Activated CD4-positive, alpha-beta T cell treated with anti-CD3 and anti-CD28 coated beads, Interleukin-2, Interleukin-6, amounts not matched to agents 100 ng/mL and 50 ng/mL, durations not matched to agents 16 hours and 8 hours (primary cell): Measurements from ENCODE around the gene KLHL20.
"Not testable (repeated sequence)": the region's sequence is repeated elsewhere in the genome, so short reads cannot be mapped to it uniquely, and the experiment has no call there.

Source experiments
- DNase-seq: peaks from one replicate; pipeline ENCODE4 v3.0.0-alpha.2; 2020

The KLHL20 gene

DNA sequence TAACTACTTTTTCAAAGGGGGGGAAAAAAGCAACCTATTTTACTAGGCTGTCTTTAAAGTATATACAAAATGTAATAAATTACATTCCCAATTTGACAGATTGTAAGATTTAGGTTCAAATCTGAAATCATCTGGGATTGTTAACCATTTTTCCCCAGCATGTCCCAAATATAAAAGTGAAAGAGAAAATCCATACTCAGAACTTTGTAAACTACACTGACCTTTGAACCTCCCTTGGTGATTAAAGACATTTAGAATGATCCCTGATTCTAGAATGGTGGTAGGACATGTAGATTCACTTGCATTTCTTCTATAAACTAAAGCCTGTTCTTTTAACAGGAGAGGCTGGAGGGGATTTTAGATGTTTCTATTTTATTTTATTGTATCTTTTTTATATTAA, 39.0 kb downstream of the KLHL20 start:
- no peak for DNase-seq

DNA sequence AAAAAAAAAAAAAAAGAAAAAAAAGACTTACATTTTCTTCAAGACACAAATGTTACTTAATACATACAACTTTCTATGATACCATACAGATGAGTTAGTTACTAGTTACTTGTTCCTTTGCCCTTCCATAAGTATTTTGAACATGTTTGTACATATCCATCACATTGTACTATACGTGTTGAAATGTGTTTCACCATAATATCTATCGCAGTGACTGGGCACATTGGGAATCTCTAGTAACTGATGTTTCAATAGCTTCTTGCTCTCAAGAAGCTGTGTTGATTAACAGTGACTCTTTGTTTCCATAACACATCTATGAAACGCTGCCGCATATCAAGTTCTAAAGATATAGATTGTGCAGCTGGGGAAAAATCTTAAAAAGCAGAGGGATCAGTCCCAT, 42.9 kb downstream of the KLHL20 start:
- DNase-seq = no peak

DNA sequence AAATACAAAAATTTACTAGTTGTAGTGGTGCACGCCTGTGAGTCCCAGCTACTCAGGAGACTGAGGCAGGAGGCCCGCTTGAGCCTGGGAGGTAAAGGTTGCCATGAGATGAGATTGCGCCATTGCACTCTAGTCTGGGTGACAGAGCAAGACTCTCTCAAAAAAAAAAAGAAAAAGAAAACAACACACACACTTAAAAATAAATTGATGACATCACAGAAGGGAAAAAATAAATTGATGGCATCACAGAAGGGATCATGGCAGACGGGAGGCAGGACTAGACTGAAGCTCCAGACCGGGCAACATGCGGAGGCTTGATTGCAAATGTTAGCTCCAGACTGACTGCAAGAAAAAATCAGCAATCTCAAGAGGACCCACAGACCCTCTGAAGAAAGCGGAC, 43.3 kb downstream of the KLHL20 start:
- DNase-seq = no peak

DNA sequence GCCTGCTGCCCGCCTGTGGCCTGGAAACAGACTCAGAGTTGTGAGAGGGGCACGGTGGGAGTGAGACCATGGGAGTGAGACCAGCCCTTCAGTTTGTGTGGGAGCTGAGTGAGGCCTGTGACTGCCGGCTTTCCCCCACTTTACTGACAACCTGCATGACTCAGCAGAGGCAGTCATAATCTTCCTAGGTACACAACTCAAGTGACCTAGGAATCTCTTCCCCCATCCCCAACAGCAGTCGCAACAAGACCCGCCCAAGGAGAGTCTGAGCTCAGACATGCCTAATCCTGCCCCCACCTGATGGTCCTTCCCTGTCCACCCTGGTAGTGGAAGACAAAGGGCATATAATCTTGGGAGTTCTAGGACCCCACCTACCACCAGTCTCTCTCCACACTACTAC, 44.2 kb downstream of the KLHL20 start:
- no peak for DNase-seq

DNA sequence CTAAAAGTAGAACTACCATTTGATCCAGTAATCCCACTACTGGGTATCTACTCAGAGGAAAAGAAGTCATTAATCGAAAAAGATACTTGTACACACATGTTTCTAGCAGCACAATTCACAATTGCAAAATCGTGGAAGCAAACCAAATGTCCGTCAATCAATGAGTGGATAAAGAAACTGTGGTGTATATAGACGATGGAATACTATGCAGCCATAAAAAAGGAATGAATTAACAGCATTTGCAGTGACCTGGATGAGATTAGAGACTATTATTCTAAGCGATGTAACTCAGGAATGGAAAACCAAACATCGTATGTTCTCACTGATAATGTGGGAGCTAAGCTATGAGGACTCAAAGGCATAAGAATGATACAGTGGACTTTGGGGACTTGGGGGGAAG, 49.5 kb downstream of the KLHL20 start:
- not testable (repeated sequence) for DNase-seq

DNA sequence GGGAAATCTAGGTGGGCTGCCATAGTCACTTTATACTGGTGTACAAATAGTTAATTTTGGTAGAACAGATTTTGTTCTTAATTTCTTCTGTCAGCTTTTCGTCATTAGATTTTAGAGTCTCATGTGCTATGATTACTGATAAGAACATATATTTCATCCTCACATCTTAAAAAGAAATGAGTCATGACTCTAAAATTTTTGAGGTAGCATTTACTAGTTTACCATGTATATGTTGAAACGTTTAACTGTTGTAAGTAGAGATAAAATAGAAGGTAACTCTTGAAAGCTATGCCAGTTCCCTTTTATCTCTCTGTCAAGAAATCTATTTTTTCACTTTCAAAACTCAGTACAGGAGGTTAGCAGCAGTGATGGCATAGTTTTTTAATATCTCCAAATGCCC, 53.4 kb downstream of the KLHL20 start:
- no peak for DNase-seq

DNA sequence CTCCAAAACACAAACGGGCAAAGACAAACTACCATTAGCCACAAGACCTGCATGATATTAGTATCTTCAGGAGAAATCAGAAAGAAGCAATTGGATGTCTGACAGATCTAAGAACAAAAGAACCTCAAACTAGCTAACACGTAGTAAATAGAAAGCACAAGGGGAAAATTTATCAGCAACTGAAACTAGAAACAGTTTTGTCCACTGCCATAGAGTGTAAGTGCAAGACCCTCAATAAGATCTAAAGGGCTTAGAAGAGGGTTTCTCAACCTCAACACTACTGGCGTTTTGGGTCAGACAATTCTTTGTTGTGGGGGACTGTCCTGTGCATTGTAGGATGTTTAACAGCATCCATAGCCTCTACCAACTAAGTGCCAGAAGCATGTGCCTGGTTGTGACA, 54.0 kb downstream of the KLHL20 start:
- no peak for DNase-seq

DNA sequence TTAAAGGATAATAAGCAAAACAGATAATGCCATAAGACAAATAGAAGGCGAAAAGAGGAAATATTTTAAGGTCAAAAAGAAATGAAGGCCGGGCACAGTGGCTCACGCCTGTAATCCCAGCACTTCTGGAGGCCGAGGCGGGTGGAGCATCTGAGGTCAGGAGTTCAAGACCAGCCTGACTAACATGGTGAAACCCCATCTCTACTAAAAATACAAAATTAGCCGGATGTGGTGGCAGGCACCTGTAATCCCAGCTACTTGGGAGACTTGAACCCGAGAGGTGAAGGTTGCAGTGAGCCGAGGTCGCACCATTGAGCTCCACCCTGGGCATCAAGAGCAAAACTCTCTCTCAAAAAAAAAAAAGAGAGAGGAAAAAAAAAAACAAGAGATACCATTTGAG, 55.5 kb downstream of the KLHL20 start:
- not testable (repeated sequence) for DNase-seq

DNA sequence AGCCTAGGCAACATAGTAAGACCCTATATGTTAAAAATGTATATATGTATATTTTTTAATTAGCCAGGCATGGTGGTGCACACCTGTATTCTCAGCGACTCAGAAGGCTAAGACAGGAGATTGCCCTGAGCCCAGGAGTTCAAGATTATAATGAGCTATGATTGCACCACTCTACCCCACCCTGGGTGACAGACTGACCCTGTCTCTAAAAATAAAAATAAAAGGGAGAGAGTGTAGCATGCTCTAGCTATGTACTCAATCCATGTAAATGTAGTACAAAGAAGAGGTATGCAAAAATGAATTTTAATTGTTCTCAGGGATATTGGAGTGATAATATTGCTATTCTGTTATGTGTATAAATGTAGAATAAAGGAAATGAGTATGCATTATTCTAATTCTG, 56.8 kb downstream of the KLHL20 start:
- DNase-seq = no peak

DNA sequence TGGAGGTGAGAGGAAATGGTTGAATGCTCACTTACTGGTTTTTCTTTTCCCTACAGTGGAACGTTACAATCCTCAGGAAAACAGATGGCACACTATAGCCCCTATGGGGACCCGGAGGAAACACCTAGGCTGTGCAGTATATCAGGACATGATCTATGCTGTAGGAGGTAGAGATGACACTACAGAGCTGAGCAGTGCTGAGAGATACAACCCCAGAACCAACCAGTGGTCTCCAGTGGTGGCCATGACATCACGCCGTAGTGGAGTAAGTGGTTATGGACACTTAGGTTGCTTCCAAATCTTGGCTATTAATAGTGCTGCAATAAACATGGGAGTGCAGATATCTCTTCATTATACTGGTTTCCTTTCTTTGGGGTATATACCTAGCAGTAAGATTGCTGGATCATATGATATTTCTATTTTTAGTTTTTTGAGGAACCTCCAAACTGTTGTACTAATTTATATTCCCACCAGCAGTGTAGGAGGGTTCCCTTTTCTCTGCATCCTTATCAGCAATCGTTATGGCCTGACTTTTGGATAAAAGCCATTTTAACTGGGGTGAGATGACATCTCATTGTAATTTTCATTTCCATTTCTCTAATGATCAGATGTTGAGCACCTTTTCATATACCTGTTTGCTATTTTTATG, 60.9 kb downstream of the KLHL20 start:
- no peak for DNase-seq

DNA sequence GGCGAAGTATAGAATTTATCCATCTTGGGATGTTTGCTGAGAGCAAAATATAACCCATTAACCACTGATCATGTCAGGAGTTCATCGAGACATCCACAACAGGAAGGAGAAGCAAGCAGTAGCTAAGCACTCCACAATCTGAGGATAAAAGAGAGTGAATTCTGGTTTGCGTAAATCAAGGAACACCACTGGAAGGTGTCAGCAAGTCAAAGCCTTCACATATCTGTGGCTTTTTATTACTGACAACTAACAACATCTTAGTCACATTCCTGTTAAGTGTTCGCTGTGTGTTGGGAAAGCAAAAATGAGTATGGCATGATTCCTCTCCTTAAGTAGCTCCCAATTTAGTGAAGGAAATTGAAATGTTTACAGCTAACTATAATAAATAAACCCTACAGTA, 65.2 kb downstream of the KLHL20 start:
- no peak for DNase-seq

DNA sequence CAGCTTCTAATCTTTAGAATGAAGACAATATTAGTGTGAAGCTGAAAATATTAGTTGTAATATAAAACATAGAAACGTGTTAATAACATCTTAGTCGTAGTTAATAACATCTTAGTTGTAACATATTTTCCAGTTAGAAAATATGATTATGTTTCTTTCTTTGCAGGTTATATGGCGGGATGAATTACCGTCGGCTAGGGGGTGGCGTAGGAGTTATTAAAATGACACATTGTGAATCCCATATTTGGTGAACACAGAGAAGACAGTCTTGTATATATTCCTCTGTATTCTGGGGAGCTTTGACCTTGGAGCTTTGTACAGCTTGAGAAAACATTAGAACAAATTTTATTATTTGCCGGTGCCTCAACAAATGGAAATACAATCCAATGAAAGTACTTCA, 70.2 kb downstream of the KLHL20 start:
- no peak for DNase-seq

DNA sequence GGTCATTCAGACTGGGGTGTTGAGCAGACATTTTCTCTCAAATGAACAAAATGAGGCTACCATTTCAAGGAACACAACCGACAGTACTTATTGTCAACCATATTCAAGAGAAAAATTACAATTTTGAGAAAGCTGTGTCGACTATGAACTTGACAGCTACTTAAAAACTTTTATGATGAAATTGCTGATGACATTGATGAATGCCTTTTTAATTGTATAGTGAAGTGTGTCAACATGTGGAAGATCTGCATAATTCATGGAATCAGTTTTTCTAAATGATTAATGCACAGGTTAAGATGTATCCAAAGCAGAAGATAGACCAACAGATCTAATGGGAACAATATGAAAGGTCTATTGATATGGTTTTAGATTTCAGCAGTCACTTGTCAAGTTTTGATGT, 75.1 kb downstream of the KLHL20 start:
- no peak for DNase-seq

DNA sequence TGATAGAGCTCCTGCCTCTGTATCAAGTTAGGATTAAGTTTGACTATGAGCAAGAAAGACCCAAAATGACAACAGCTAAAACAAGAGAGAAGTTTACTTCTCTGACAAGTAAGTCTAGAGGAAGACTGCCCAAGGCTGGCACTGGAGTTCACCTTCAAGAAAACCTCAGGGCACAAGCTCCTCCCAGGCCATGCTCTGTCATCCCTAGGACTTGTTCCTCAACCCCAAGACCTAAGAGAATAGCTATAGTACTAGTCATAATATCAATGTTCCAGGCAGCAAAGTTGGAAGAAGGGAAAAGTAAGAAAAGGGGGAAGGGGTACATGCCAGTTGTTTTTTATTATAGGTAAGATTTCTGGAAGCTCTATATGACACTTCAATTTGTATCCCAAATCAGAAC, 83.3 kb downstream of the KLHL20 start:
- no peak for DNase-seq

DNA sequence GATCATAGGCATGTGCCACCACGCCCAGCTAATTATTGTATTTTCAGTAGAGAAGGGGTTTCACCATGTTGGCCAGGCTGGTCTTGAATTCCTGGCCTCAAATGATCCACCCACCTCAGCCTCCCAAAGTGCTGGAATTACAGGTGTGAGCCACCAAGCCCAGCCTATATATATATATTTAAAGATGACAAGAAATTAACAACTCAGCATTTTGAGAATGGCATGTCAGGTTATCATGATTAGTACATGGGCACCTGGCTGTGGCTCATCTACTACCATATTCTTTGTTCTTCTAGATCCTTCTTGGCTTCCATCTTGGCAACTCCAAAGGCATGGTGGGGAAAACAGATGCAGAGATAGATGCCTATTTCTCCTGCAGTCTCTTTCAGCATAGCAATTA, 85.2 kb downstream of the KLHL20 start:
- not testable (repeated sequence) for DNase-seq

DNA sequence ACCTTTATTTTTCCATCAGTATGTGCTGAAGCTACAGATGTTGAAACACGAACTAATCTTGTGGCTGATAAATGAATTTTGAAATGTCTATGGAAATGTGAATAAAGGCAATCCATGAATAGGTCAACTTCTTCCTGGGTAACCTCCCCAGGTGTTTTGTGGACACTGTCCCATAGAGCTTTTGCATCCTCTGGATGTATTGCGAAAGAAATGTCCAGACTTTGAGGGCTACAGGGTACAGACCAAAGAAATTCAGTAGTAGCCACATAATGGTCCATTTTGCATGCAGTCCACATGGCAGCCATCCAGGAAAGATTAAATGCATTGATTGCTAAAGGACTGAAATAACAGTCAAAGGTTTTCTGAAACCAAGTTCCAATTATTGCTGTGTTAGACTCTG, 88.2 kb downstream of the KLHL20 start:
- no peak for DNase-seq

DNA sequence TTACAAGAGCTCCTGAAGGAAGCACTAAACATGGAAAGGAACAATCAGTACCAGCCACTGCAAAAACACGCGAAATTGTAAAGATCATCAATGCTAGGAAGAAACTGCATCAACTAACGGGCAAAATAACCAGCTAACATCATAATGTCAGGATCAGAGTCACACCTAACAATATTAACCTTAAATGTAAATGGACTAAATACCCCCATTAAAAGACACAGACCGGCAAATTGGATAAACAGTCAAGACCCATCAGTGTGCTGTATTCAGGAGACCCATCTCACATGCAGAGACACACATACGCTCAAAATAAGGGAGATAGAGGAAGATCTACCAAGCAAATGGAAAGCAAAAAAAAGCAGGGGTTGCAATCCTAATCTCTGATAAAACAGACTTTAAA, 98.9 kb downstream of the KLHL20 start:
- not testable (repeated sequence) for DNase-seq

DNA sequence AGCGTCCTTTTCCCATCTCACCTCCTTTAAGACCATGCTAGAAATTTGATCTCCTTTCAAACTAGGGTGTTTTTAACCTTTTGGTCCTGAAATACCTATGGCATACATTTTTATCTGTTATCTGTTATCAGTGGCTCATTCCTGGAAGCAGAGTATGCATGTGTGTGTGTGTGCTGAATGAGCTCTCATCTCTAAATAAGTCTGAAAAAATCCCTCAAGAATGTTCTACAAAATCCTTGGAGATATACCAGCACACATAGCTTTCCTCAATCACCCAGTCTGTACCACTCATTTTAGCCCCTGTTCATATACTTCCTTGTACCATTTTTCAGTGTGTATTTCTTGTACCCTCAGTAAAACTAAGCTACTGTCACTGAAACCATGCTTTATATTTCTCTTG, 103.7 kb downstream of the KLHL20 start:
- DNase-seq = no peak

DNA sequence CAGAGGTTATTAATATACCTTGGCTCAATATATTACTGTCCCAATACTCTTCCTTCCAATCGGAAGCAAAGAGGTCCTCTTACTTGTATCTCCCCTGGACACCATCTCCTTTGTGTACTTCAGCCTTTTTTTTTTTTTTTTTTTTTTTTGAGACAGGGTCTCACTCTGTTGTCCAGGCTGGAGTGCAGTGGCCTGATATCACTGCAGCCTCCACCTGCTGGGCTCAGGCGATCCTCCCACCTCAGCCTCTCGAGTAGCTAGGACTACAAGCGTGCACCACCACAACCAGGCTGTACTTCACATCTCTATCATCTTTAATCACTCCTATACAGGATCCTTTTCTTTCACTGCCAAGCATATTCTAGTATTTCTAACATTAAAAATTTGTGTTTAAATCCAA, 106.9 kb downstream of the KLHL20 start:
- no peak for DNase-seq

DNA sequence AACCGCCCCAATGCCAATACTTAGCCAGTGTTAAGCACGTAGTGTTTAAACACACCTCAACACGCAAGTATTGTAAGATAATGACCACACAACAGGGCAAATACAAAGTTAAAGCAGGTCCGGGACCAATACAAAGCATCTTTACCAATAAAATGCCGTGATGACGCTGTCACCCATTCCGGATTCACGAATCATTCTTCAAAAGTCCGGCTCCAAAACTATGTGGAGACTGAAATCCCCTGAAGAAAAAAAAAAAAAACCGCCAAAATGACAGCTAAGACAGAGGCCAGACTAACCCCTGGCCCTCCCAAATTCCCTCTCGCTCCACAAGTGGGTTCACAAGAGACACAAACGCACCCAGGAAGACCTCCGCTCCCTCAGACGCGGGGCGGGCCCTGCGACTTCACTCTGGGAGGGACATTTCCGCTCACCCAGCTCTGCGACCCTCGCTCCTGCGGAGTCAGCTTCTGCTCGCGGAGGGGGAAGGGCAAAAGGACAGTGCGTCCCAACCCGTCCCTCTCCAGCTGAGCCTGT, 109.1 kb downstream of the KLHL20 start:
- DNase-seq = no peak

DNA sequence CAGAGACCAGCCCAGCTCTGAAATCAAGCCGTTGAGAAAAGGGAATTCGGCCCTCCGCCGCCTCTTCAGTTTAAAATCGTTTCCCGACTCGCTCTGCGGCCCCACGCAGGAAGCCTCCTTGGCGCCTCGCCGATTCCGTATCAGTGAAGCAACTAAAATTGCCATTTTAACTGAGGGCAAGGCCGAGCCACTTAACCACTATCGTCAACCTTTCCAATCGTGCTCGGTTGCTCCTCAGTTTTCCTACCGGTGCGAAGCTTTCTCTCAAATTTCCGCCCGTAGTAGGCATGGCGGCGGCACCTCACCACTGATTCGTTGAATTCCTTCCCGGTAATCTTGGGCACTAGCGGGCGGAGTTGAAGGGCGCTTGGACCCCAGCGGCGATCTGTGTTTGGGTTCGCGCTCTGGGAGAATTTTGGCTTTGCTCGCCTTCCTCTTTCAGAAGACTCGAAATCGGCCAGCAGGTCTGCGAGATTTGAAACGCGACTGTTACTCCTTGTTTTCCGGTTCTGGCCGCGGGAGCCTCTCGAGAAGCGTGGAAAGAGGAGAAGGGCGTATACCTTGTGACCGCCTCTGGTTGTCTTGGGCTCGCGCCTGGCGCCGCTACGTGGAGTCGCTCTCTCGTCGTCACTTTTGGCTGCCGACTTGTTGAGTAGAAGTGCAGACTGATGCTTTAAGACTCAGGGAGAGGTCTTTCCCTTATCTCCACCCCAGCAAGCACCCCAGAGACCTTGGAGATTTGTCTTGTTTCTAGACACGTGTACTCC, 109.7 kb downstream of the KLHL20 start, which contains the start of the genes CENPL and DARS2:
Gene CENPL (minus strand): TSS at position 569 of the 767 bp plus-strand sequence. CDS start 13,584 bp downstream, outside the sequence.
Gene DARS2 (plus strand): TSS at position 359 of the 767 bp plus-strand sequence. CDS start 557 bp downstream, outside the sequence.
- DNase-seq = peak; percentile 95

DNA sequence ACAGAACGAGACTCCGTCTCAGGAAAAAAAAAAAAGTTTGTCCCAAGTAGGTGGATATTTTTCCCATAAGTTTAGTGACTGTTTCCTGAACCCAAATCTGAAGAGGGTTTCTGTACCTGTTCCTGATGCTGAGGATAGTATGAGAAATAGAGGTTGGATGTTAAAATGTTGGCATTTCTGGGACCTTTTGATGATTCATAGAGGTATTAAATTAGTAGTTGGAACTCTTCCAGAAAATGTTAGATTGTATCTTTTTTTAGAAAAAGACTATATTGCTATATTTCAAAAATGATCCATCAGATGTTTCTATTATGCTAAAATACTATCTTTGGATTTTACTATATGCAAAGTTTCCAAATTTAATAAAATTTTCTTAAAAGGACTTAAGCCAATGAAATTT, 112.8 kb downstream of the KLHL20 start:
- no peak for DNase-seq

DNA sequence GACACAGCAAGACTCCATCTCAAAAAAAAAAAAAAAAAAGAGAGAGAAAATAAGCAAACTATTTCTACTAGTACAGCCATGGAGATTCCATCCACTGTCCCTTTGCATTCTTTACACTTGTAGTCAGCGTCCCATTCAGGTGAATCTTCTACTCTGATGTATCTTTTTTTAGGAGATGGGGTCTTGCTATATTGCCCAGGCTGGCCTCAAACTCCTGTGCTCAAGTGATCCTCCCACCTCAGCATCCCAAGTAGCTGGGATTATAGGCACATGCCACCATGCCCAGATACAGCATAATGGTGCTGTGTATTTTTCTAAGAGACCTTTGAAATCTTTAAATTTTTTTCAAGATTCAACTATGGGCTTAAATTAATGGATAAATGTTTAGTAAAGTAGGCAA, 118.0 kb downstream of the KLHL20 start:
- no peak for DNase-seq
